Type B pancreatic cell (in vitro differentiated cells): ENCODE measurements around the gene MARCHF7. TPM values are rescaled to one million over a fixed set of nuclear protein-coding genes. Genes with fewer than 3 reads are reported as not detected.

Experiments used
- DNase-seq: peaks from one replicate; pipeline ENCODE4 v3.0.0; 2021; ENCODE audit warnings: mixed read lengths; ENCODE audit not compliant: unreplicated experiment; ENCODE audit errors: extremely low spot score
- H3K27ac Mint-ChIP-seq: 2 replicates; pipeline ENCODE4 v1.8.0; 2021; ENCODE audit warnings: mild to moderate bottlenecking, mixed read lengths
- H3K27me3 Mint-ChIP-seq: 2 replicates; pipeline ENCODE4 v1.8.0; 2021; ENCODE audit warnings: mixed read lengths
- H3K36me3 Mint-ChIP-seq: 2 replicates; pipeline ENCODE4 v1.8.0; 2021; ENCODE audit warnings: mixed read lengths
- H3K4me1 Mint-ChIP-seq: one replicate; pipeline ENCODE4 v1.8.0; 2021; ENCODE audit warnings: mixed read lengths; ENCODE audit not compliant: unreplicated experiment
- H3K4me3 Mint-ChIP-seq: 2 replicates; pipeline ENCODE4 v1.8.0; 2021; ENCODE audit warnings: mild to moderate bottlenecking, mixed read lengths
- H3K9me3 Mint-ChIP-seq: 2 replicates; pipeline ENCODE4 v1.8.0; 2021; ENCODE audit warnings: mixed read lengths
- CTCF ChIP-seq: fragments of 200-600 bp; sonication (generic); conservative IDR thresholded peaks from 2 replicates; pipeline ENCODE4 v1.5.0; 2021; ENCODE audit warnings: antibody characterized with exemption, mild to moderate bottlenecking
- total RNA-seq: library from RNA; stranded (reverse); gene quantifications from 2 replicates; pipeline ENCODE4 v1.2.1, GENCODE V29; 2021; ENCODE audit warnings: low replicate concordance

The MARCHF7 gene
- total RNA-seq, 1 donor from 2014 or later: 96.1 TPM

DNA sequence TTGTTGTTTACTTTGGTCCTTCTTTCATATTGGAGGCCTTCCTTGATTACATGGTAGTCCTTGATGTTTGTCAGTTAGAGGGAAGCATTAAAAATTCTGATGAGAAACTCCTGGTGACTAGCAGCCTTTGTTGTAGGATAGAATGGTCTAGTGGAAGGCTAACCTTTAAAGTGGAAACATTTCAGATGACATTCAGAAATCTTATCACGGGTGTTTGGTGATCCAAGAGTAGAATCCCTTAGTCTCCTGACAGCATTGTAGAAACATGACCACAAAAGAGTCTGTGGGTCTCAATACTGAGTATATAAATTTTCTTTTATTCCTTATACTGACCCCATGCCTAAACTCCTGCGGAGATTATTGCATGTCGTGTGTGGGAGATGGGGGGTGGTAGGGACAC, 13.4 kb downstream of the MARCHF7 start:
- no peak for DNase-seq
- Mint-ChIP-seq H3K27ac (no peak overlapping the region), H3K4me1 (no peaks in the 10 kb centered on the region), H3K27me3 (no peaks in the 10 kb centered on the region), H3K9me3 (peaks cover 6% of the 10 kb centered on the region), H3K4me3 (no peak overlapping the region), H3K36me3 (peaks cover 63% of the 10 kb centered on the region)
- TF ChIP-seq CTCF: no peak

GRCh38 chr2:159728629-159729028, 16.3 kb downstream of the MARCHF7 start:
- H3K4me1 Mint-ChIP-seq: no peaks in the 10 kb centered on the region
- peaks cover 57% of the 10 kb centered on the region for H3K36me3 Mint-ChIP-seq
- H3K4me3 Mint-ChIP-seq: no peak overlapping the region
- no peak for DNase-seq
- H3K27me3 Mint-ChIP-seq: no peaks in the 10 kb centered on the region
- peaks cover 6% of the 10 kb centered on the region for H3K9me3 Mint-ChIP-seq
- no peak overlapping the region for H3K27ac Mint-ChIP-seq
- no peak for TF ChIP-seq CTCF

GRCh38 chr2:159735648-159736047, 23.3 kb downstream of the MARCHF7 start:
- Mint-ChIP-seq H3K4me1 (no peaks in the 10 kb centered on the region), H3K27me3 (no peaks in the 10 kb centered on the region), H3K27ac (no peak overlapping the region), H3K9me3 (no peaks in the 10 kb centered on the region), H3K36me3 (peaks cover 39% of the 10 kb centered on the region), H3K4me3 (no peak overlapping the region)
- no peak for DNase-seq
- TF ChIP-seq CTCF: no peak

GRCh38 chr2:159736048-159736447, 23.7 kb downstream of the MARCHF7 start:
- H3K4me3 Mint-ChIP-seq: no peak overlapping the region

DNA sequence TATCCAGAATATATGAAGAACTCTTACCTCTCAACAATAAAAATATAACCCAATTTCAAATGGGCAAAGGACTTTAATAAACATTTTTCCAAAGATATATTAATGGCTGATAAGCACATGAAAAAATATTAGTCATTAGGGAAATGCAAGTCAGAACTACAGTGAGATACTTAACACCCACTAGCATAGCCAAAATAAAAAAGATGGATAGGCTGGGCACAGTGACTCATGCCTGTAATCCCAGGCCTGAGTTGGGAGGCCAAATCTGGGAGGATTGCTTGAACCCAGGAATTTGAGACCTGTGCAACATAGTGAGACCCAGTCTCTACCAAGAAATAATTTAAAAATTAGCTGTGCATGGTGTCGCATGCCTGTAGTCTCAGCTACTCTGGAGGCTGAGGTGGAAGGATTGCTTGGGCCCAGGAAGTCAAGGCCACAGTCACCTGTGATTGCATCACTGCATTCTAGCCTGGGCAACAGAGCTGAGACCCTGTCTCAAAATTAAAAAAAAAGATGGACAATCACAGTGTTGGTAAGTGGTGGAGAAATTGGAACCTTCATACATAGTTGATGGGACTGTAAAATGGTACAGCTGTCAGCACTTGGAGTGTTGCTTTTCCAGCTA, 25.1 kb downstream of the MARCHF7 start:
- H3K36me3 Mint-ChIP-seq: peaks cover 43% of the 10 kb centered on the region
- H3K27ac Mint-ChIP-seq: no peak overlapping the region
- no peaks in the 10 kb centered on the region for H3K27me3 Mint-ChIP-seq
- H3K9me3 Mint-ChIP-seq: no peaks in the 10 kb centered on the region
- no peaks in the 10 kb centered on the region for H3K4me1 Mint-ChIP-seq
- no peak overlapping the region for H3K4me3 Mint-ChIP-seq
- no peak for DNase-seq
- no peak for TF ChIP-seq CTCF

More at GRCh38 chr2:159736048-159736447, 23.7 kb downstream of the MARCHF7 start:
- no peak for TF ChIP-seq CTCF
- DNase-seq: no peak
- Mint-ChIP-seq H3K9me3 (no peaks in the 10 kb centered on the region), H3K36me3 (peaks cover 39% of the 10 kb centered on the region), H3K27ac (no peak overlapping the region), H3K4me1 (no peaks in the 10 kb centered on the region), H3K27me3 (no peaks in the 10 kb centered on the region)

- H3K27me3 Mint-ChIP-seq: no peaks in the 10 kb centered on the region
- no peak for TF ChIP-seq CTCF
- H3K9me3 Mint-ChIP-seq: no peaks in the 10 kb centered on the region
- H3K36me3 Mint-ChIP-seq: peaks cover 41% of the 10 kb centered on the region
- DNase-seq: no peak
- H3K27ac Mint-ChIP-seq: no peak overlapping the region
- no peak overlapping the region for H3K4me3 Mint-ChIP-seq
- no peaks in the 10 kb centered on the region for H3K4me1 Mint-ChIP-seq
Observed at GRCh38 chr2:159737917-159738296, 25.6 kb downstream of the MARCHF7 start.
